CD4-positive, alpha-beta T cell treated with Interleukin-17A for 4 hours (primary cell): ENCODE measurements around the gene TMEM131.

Experiments
- DNase-seq: peaks from one replicate; pipeline ENCODE4 v3.0.0-alpha.2; 2020; ENCODE audit warnings: mixed read lengths

The TMEM131 gene

DNA sequence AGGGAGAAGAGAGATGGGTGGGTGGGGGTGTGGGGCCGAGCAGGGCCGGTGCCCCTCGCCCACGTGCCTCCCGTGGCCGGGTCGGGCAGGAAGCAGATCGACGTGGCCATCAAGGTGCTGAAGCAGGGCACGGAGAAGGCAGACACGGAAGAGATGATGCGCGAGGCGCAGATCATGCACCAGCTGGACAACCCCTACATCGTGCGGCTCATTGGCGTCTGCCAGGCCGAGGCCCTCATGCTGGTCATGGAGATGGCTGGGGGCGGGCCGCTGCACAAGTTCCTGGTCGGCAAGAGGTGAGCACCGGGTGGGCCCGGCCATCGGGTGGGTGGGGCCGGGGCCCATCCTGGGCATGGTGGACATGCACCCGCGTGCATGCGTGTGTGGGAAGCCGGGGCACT lies 260.6 kb downstream of the TMEM131 start:
- DNase-seq: no peak

DNA sequence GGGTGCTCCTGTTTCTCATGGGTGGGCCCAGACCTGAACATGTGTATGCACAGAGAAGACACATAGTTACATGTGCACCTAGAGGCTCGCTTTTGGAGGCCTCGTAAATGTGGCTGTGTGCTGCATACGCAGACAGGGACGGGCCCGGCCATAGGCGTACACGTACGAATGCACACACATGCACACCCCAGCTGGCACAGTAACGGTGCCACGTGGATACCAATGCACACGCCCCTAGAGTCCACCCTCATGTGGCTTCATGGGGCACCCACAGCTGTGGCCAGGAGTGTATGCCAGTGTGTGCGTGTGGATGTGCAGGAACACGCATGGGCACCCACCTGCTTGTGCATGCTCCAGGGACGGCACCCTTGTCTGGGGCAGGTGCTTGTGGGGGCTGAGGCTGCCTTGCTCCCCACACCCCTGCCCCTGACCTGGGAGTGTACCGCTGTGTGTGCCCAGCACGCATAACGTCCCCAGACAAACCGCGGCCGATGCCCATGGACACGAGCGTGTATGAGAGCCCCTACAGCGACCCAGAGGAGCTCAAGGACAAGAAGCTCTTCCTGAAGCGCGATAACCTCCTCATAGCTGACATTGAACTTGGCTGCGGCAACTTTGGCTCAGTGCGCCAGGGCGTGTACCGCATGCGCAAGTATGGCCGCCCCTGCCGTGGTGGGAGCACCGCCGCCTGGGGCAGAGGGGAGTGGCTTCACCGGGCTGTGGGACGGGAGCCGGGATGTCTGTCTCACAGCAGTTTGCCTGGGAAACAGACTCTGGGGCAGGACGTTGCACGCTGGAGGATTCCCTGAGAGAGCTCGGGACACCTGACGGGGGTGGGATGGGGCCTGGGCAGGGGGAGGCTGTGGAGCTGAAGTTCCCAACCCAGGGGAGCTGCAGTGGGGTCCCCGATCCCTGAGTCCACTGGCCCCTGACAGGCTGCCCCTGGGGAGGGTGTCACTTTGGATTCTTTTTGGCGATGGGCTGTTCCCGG lies 261.4 kb downstream of the TMEM131 start:
- DNase-seq: no peak

DNA sequence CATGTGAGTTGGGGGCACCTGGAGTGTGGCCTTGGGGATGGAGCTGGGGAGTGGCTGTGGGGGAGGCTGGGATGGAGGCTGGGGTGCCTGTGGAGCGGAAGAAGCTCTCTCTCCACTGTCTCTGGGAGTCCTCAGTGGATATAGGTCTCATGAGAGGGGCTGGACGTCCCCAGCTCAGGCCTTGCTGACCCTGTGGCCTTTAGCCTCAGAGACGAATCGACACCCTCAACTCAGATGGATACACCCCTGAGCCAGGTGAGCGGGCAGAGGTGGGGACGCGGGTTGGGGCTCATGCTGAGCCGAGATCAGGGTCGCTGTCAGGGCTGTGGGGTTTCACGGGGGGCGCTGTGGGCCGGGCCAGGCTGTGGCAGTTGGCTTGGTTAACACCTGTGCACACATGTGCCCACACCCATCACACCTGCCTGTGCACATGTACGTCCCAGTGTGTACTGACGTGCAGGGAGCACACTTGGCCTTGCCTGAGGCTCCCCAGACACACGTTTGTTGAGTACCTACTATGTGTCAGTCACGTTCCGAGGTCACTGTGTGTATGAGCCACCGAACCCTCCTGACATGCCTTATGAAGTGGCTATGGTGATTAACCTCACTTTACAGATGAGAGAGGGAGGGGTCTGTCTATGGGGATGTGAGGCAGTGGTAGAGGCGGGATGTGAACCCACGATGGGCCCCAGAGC lies 262.3 kb downstream of the TMEM131 start:
- no peak for DNase-seq

DNA sequence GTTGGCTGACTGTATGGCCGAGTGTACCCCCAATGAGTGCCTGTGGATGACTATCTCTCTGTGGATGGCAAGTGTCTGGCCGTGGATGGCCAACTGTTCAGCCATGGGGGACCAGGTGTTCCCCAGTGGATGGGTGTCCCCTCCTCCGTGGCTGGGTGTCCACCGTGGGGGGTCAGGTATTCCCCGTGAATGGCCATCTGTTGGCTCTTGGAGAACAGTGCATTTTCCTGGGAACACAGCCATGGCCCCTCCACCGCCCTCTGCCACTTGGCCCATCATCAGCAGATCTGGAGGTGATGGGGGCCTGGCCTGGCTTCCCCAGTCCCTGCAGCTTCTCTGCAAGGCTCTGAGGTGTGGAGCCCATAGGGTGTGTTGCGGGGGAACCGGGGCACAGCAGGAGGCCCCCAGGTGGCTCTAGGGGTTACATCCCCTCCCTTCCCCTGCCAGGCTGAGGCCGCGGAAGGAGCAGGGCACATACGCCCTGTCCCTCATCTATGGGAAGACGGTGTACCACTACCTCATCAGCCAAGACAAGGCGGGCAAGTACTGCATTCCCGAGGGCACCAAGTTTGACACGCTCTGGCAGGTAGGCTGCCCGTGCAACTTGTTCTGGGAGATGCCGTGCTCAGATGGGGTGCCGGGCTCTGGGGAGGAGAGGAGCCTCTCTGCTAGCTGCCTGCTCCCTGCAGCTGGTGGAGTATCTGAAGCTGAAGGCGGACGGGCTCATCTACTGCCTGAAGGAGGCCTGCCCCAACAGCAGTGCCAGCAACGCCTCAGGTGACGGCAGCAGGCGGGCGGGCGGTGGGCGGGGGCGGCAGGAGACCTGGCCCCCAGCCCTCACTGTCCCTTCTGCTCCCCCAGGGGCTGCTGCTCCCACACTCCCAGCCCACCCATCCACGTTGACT lies 263.1 kb downstream of the TMEM131 start:
- no peak for DNase-seq

DNA sequence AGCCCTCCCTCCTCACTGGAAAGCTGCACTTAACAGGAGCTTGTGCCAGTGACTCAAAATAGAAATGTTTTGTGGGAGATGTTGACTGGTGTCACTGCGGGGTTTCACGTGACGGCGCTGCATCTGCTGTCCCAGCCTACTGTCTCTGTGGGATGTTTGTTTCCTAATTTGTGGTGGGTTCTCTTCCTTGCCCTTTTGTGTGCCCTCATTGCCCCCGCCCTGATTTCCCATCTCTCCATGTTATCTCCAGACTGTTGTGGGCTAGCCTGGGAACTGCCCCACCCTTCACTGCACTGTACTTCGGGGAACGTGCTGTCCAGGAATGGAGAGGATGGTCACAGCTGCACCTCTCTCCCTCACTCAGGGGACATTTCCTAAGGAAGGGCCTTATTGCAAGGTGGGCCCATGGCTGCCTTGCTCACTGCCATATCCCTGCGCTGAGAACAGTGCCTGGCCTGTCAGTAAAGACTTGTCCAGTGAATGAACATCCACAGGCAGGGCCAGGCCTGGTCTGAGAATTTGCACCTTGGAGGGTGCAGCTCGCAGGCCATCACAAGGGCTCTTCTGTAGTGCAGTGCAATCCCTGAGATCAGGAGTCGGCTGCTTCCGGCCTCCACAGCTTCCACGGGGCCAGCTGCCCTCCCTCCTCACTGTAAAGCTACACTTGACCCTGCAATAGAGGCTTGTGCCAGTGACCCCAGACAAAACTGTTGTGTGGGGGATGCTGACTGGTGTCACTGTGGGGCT lies 264.3 kb downstream of the TMEM131 start:
- DNase-seq: no peak

DNA sequence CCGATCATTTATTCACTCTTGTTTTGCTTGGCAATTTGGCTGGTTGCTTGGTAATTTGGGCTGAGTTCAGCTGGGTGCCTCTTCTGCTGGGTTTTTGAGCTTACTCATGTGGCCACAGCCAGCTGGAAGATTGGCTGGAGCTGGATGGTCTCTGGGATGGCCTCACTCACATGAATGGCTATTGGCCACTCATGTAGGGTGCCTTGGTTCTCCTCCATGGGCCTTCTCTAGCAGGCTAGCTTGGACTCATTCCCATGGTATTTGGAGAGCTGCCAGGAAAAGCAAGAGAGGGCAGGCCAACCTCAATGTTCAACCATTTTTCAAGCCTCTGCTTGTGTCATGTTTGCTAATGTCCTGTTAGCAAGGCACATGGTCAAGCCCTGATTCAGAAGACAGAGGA lies 265.5 kb downstream of the TMEM131 start:
- no peak for DNase-seq

DNA sequence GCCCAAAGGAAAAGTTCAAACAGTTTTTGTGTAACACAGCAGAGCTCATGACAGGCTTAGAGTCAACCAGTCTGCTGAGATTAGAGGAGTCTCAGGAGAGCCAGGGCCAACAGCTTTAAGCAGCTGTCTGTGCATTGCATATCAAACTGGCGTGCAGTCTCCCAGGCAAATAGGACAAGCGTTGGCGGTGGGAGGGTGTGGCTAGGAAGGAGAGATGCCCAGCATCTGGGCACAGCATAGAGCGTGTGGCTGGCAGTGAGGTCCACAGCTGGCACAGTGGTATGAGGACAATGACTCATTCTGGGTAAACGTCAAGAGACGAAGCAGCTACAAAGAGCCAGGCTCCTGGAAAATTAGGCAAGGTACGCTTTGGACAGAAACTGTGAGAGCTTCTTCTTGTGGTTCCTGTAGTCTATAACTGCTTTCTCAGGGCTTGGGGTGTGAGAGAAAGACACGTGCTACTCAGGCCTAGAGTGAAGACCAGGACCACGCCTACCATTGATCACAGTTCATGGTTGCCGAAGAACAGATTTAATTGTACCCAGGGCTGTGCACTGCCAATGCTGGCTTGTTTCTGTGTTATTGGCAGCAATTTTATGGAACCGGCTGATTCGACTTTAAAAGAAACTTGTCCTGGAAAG lies 267.5 kb downstream of the TMEM131 start:
- DNase-seq: peak; percentile 35

DNA sequence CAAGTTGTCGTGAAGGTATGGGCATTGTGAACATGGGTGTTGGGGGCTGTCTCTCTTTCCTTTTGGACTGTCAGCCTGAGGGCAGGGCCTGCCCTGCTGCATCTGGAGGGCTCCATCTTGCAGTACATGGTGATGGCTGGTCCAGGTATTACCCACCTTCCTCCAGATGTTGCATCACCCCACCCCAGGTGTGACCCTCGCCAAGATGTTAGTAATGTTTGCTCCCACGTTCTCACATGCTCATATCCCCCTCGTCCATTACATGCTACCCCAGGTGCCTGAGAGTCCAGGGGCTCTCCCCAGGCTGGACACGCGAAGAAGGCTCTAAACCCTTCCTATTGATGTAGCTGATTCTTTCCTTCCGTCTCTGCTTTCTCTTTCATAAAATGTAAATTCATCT lies 268.5 kb downstream of the TMEM131 start:
- DNase-seq: no peak

DNA sequence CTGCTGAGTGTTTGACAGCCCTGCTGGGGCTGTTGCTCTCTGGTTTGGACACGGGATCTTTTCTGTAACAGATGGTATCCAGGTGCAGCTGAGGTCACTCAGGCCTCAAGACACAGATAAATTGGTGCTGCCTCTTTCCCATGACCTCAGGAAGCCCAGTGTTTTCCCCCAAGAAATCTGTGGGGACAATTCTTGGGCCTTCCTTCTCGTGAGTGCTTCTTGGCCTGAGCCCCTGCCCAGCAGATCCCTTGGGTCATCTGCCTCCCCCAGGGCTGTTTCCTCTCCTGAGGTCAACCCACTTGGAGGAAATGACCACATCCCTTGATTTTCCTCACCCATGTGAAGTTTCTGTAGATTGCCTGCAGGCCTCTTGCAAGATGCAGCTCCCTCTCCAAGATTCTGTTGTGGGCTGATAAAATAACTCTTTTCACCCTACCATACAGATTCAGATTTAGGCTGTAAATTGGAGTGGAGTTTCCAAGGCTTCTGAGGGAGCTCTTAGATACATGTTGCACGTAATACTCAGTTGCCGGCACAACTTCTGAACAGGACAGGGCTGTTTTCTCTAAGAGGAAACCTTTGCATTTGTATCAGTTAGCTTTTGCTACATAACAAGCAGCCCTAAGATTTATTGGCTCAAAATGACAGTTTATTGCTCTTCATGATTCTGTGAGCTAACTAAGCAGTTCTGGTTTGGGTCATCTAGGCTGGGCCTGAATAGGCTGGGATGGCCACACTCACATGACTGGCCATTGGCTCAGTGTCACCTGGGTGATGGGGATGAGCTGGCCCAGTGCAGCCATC lies 269.3 kb downstream of the TMEM131 start:
- DNase-seq: no peak

DNA sequence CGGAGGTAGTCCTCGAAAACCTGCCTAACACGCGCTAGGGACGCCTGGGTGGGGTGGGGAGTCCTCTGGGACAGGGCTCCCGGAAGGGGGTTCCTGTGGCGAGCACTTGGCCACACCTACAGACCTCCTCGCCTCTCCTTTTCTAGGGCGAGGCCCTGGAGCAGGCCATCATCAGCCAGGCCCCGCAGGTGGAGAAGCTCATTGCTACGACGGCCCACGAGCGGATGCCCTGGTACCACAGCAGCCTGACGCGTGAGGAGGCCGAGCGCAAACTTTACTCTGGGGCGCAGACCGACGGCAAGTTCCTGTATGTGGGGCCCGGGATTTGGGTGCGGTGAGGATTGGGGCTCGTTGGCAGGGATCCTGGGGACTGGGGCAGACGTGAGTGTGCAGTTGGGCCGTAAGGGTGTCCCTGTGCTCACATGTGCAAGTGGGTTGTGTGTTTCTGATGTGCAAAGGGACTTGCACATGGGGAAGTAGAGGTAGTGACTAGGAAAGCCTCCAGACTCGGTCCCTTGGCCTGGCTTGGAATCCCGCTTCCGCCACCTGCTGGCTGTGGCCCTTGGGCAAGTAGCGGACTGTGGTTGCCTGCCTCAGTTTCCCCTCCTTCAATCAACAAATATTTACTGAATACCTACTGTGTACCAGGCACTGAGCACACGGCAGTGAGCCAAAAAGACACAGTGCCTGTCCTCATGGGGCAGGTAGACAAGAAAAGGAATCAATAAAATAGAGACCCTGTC lies 270.6 kb downstream of the TMEM131 start:
- no peak for DNase-seq

DNA sequence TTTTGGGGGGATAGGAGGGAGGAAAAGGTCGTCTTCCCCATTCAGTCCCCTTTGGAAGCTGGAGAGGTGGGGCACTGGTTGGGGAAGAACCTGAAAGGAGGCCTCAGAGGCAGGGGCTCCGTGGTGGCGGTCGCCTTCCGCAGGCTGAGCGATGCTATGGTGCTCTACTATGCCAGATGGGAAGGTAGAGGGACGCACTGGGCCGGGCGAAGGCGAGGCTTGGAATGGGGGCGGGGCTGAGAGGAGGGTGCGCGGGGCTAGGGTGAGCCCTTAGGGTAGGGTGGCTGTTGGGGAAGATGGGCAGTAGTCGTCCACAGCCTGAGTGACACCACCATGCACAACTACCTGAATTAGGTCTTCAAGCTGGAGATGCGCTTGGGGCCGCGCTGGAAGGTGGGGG lies 271.2 kb downstream of the TMEM131 start:
- no peak for DNase-seq

DNA sequence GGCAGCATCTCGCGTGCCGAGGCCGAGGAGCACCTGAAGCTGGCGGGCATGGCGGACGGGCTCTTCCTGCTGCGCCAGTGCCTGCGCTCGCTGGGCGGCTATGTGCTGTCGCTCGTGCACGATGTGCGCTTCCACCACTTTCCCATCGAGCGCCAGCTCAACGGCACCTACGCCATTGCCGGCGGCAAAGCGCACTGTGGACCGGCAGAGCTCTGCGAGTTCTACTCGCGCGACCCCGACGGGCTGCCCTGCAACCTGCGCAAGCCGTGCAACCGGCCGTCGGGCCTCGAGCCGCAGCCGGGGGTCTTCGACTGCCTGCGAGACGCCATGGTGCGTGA lies 271.7 kb downstream of the TMEM131 start:
- no peak for DNase-seq

DNA sequence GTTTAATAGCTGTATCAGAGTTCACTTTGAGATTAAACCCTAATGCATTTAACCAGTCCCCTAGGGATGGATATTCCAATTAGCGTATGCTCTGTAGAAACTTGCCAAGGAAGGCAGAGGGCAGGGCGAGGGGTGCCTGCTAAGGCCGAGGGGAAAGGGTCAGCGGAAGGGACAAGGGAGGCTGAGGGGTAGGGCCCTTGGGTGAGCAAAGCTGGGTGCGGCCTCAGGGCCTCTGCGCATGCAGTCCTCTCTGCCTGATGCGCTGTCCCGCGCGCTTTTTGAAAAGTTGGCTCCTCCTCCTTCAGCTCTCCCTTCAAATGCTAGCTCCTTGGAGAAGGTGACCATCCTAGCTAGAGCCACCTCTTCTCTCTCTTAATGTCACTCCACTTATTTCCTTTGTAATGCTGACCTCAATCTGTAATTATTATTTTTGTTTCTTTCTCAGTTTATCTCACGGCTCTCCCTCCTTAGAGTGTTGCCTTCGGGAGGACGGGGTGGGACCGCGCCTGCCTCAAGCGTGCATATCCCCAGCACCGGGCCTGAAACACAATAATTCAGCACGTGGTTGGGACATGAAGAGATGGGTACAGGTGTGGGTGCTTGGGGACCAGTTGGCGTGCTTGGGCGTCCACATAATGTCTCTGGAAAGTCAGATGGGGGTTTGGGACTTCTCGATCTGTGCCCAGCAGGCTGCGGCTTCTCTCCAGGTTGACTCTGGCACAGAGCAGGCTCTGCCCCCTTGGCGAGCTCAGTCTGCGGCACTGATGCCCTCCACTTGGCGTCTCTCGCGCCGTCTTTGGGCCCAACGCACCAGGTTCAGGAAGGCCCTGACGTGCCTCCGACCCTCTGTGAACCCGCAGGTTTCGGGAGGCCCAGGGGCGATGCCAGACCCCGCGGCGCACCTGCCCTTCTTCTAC lies 272.3 kb downstream of the TMEM131 start:
- DNase-seq: no peak

DNA sequence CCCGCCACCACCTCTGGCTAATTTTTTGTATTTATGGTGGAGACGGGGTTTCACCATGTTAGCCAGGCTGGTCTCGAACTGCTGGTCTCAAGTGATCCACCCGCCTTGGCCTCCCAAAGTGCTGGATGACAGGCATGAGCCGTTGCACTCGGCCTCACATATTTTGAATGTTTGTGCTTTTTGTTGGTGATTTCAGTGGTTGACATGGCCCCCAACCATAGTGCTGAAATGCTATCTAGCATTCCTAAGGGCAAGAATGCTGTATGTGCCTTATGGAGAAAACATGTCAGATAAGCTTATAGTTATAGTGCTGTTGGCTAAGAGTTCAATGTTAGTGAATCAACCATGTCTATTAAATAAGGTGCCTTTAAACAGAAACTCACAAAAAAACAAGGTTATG lies 273.5 kb downstream of the TMEM131 start:
- no peak for DNase-seq

DNA sequence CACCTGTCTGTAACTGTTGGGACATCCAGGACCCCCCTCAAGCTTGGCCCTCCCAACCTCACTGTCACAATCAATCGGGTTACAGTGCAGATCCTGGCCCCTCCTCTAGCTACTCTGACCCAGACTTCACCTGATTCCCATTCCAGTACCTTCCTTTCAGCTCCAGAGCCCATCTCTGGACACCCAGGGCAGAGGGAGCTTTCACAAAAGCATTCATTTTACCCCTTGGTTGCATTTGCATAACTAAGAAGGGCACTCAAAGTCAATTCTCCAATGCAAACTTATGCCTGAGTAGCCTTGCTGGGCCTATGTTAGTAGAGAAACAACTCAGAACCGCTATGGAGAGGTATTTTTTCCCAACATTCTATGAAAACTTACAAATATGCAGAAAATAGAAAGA lies 275.0 kb downstream of the TMEM131 start:
- no peak for DNase-seq

DNA sequence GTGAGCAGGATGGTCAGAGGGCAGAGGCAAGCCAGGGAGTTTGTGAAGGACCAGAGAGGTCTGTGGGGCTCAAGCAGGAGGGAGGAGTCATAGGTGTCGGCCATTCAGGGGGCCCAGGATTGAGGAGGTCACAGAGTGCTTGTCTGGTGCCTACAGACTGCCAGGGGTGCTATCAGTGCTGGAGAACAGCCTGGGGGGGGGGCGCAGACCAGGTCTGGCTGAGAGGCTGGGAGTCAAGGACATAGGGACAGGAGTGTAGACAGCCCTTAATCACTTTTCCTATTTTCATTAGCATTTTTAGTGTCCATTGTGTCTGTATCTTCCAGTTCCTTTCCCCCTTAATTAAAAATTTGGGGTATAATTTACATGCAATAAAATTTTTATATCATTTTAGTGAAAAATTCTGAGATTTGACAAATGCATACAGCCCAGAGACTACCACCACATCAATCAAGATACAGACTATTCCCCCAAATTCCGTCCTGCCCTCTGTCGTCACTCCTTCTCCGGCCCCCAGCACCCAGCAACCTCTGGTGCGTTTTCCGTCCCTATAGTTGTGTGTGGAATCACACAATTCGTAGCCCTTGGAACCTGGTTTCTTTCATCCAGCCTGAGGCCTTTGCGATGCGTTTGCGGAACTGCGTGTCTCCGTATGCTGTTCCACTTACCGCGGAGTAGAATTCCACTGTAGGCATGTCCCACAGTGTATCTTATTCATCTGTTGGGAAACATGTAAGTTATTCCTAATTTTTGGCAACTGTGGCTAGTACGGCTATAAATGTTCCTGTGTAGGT lies 276.2 kb downstream of the TMEM131 start:
- no peak for DNase-seq

DNA sequence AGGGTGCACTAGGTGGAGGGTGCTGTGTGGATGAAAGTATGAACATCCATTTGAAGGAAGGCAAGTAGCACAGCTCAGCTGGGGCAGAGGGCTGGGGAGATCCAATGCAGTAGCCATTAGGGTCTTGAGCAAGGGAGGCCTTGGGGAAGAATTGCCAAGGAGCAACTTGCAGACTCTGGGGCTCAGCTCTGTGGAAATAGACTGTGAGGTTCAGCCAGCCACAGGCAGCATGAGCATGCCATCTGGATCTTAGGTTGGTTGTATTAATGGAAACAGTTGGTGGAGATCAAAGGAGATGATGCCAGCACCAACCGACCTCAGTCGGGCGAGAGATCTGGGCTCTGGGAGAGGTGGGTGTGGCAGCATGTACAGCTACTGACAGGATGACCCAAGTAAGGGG lies 276.8 kb downstream of the TMEM131 start:
- peak; percentile 12 for DNase-seq
